Measurements from ENCODE around the gene G6PC3. TPM values are rescaled to one million over a fixed set of nuclear protein-coding genes. Genes with fewer than 3 reads are reported as not detected.
"Not testable (repeated sequence)": the region's sequence is repeated elsewhere in the genome, so short reads cannot be mapped to it uniquely, and the experiment has no call there.

The G6PC3 gene
- total RNA-seq, result 11.4 TPM

GRCh38 chr17:44070455-44071197 is at the start of gene G6PC3:
Gene G6PC3, plus strand, starts transcription at chr17:44070735. Its CDS starts 231 bp downstream, at chr17:44070966.
- peak; percentile 94 to 97 for DNase-seq (ENCODE audit: low spot score in 2 of 2)
- no peak for FAIRE-seq

GRCh38 chr17:44021227-44021626 is 49.3 kb upstream of the G6PC3 start:
- DNase-seq (ENCODE audit: low spot score in 2 of 2); FAIRE-seq: not testable (repeated sequence)

- no peak for DNase-seq (ENCODE audit: low spot score in 2 of 2)
- FAIRE-seq, result no peak
Observed at GRCh38 chr17:44022246-44022645, 48.3 kb upstream of the G6PC3 start.

- FAIRE-seq (no peak), DNase-seq (ENCODE audit: low spot score in 2 of 2) (no peak)
Observed at GRCh38 chr17:44023545-44024270, 46.8 kb upstream of the G6PC3 start.

- DNase-seq (ENCODE audit: low spot score in 2 of 2) (no peak), FAIRE-seq (no peak)
Observed at GRCh38 chr17:44024271-44024663, 46.3 kb upstream of the G6PC3 start.

GRCh38 chr17:44024853-44025252 is 45.7 kb upstream of the G6PC3 start:
- no peak for FAIRE-seq
- DNase-seq (ENCODE audit: low spot score in 2 of 2), result no peak

GRCh38 chr17:44029736-44030135 is 40.8 kb upstream of the G6PC3 start:
- DNase-seq (ENCODE audit: low spot score in 2 of 2) (no peak), FAIRE-seq (no peak)

- FAIRE-seq (no peak), DNase-seq (ENCODE audit: low spot score in 2 of 2) (no peak)
Observed at GRCh38 chr17:44030482-44030881, 40.1 kb upstream of the G6PC3 start.

- DNase-seq (ENCODE audit: low spot score in 2 of 2) (no peak), FAIRE-seq (no peak)
Observed at GRCh38 chr17:44033861-44034408, 36.6 kb upstream of the G6PC3 start.

- DNase-seq (ENCODE audit: low spot score in 2 of 2); FAIRE-seq: not testable (repeated sequence)
Observed at GRCh38 chr17:44034688-44035087, 35.8 kb upstream of the G6PC3 start.

GRCh38 chr17:44037471-44037870 is 33.1 kb upstream of the G6PC3 start:
- DNase-seq (ENCODE audit: low spot score in 2 of 2), result no peak
- no peak for FAIRE-seq

- DNase-seq (ENCODE audit: low spot score in 2 of 2), result no peak
- no peak for FAIRE-seq
Observed at GRCh38 chr17:44038604-44039011, 31.9 kb upstream of the G6PC3 start.

GRCh38 chr17:44039829-44040635 is 30.5 kb upstream of the G6PC3 start:
- DNase-seq (ENCODE audit: low spot score in 2 of 2) (no peak), FAIRE-seq (no peak)

GRCh38 chr17:44043272-44043696 is 27.3 kb upstream of the G6PC3 start:
- DNase-seq (ENCODE audit: low spot score in 2 of 2) (no peak), FAIRE-seq (no peak)

GRCh38 chr17:44044071-44044470 is 26.5 kb upstream of the G6PC3 start:
- FAIRE-seq (no peak), DNase-seq (ENCODE audit: low spot score in 2 of 2) (no peak)

- no peak for DNase-seq (ENCODE audit: low spot score in 2 of 2)
- no peak for FAIRE-seq
Observed at GRCh38 chr17:44045486-44045885, 25.0 kb upstream of the G6PC3 start.

GRCh38 chr17:44046893-44047292 is 23.6 kb upstream of the G6PC3 start:
- FAIRE-seq; DNase-seq (ENCODE audit: low spot score in 2 of 2): not testable (repeated sequence)

GRCh38 chr17:44049294-44050060 is 21.1 kb upstream of the G6PC3 start:
- no peak for FAIRE-seq
- no peak for DNase-seq (ENCODE audit: low spot score in 2 of 2)

- FAIRE-seq, result no peak
- no peak for DNase-seq (ENCODE audit: low spot score in 2 of 2)
Observed at GRCh38 chr17:44053125-44053872, 17.2 kb upstream of the G6PC3 start.

Measured in frontal cortex (tissue), 4 donors.